ENCODE data around the gene TBX2.
"Not testable (repeated sequence)": the region's sequence is repeated elsewhere in the genome, so short reads cannot be mapped to it uniquely, and the experiment has no call there.

The TBX2 gene

DNA sequence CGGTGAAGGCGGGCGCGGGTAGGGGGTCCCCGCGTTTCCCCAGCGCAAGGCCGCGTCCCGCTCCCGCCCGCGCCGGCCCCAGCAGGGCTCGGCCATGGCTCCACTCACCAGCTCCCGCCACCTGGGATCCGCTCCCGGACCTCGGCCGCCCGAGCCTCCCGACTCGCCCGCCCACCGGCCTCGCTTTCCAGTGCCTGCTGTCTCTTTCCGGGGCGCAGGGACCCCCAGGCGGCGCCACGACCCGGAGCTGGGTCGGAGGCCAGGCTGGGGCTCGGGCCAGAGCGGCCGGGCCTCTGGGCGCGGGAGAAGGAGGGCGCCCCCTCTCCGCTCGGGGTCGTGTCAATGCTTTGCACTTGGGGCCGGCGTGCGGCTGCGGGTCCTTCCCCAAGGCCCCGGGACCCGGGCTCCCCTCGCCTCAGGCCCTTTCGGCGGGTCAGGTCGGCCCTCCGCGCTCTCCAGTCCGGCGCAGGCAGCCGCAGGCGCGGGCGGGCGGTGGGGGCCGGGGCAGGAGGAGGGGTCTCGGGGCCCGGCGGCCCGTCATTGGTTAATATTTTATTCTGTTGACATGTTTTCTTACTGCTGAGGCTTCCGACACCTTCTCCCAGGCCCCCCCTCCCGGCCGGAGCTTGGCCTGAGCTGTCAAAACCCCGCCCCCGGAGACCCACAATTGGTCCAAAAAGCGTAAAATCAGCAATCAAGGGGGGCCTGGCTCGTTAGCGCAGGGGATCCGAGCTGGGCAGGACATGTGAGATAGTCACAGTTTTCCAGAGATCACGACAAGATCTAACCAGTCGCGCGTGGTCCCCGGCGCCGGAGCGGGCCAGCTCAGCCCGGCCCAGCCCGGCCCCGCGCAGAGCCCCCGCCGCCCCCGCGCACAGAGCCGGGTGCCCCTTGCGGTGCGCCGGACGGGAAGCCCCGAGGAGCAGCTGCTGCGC lies at the start of gene TBX2:
TBX2 (plus strand) TSS at position 713 of the 935 bp plus-strand sequence. CDS start 334 bp downstream, outside the sequence.
- peak; percentile 98 for DNase-seq

DNA sequence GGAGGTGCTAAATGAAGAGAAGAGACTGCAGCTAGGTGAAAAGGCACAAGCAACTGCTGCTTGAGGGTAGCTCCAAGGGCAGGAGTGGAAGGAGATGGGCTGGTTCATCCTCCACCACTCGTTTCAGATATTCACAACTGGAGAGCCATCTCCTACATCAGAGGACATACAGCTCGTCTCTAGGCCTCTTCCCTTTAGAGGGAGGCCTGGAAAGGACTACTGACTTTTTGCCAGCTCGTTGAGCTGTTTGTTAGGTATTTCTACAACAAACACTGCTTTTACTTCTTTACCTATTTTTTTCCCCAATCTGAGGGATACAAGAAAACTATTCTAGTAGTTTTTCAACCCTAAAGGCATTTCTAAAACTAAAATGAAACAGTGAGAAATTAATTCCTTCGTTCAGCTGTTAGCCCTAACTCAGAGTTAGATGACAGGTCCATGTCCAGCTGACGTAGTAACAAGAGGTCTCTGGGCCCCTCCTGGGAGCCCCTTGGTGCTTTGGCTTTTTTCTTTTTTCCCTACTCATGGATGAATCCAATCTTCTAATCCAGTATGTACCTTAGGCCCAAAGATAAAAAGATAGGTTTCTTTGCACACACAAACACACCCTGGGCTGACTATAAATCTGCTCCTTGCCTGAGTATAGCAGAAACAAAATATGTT lies 47.8 kb upstream of the TBX2 start:
- DNase-seq = no peak

DNA sequence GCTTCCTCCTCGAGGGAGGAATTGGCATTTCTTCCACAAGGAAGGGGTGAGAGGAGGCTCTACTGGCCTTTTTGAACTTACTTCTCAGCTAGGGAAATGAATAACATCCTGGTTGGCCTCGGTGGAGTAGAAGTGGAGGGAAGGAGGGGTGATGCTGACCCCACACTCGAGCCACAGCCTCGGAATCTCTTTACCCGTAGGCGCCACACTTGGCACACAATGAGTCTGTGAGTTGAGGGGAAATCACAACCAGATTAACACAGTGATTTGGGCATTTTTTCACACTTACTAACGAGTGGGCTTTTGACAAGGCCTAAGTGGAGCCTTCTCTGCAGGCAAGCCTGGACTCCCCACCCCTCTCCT lies 47.3 kb upstream of the TBX2 start:
- no peak for DNase-seq

DNA sequence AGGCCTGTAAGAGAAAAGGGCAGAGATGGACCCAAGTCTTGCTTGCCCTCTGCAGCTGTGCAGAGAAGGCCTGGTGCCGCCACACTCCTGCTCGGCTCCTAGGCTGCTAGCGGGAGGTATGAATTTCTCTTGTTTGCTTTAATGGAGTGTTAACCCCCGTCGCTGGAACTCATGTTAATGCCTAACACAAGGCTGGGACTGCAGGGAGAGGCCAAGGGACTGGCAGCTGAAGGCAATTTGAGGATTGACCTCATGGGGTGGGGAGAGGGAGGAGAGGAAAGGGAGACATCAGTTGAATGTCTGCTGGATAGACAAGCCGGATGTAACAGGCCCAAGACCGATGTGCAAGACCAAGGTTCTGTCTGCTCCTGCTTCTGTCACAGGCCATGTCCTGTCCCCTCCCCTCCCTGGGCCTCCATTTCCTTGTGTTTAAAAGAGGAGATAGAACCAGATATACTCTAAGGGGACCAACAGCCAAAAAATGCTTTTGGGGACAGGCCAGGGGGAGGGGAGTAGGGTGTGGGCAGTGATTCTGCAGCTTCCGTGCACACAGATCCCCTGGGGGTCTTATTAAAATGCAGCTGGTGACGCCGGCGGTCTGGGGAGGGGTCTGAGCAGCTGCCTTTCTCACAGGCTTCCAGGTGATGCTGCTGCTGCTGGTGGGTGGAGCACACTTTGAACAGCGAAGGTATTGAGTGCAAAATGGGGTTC lies 46.7 kb upstream of the TBX2 start:
- DNase-seq = peak; percentile 67

DNA sequence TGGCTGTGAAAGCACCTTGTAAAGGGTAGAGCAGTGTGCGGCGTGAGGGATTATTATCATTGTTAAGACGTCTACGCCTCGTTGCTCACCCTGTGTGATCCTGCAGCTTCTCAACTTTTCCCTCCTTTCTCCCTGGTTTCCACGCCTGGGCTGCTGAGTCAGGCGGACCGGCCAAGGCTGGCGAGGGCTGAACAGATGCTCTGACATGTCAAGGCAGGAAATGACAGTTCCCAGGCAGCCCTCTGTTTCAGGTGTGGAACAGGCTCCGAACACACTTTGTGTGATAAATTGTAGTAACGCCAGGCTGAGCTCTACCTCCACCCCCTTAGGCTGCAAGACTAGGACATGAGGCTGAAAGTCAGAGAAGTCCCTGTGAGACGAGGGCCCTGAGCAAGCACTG lies 46.0 kb upstream of the TBX2 start:
- no peak for DNase-seq

DNA sequence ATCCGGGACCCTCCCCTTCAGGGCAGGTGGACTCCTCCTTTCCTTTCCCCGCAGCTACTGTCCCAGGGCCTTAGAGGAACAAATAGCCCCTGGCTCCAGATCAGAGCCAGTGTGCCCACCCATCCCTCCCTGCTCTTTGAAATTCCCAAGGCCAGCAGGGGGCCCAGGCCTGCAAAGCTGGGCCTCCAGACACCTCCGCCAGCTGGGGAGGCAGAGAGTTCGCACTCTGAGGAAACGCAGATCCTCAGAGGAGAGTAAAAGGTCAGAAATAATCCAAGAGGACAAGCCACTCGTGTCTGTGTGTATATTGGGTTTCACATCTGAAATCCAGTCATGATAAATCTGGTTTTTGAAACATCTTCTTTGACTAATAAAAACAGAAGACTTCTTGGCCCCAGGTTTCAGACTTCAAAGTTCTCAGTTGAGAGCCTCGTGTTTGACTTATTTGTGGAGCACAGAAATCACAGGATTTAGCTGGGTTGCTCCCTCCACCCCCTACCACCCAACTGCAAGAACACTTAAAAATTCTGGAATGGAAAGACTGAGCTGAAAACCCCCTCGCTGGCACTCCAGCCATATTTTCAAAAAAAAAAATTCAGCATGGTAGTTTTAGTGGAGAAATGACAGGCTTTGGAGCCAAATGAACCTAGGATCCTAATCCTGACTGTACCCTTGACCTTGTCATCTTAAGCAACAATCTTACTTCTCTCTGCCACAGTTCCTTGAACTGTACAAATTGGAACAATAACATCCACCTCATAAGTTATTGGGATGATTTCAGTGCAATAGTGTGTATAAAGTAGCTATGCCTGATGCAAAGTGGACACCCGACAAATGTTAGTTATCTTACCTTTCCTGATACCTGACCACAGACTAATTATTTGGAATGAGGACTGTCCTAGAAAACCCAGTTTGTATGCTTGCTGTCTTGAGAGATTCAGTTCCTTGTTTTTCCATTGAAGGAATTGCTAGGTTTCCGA lies 44.5 kb upstream of the TBX2 start:
- no peak for DNase-seq

DNA sequence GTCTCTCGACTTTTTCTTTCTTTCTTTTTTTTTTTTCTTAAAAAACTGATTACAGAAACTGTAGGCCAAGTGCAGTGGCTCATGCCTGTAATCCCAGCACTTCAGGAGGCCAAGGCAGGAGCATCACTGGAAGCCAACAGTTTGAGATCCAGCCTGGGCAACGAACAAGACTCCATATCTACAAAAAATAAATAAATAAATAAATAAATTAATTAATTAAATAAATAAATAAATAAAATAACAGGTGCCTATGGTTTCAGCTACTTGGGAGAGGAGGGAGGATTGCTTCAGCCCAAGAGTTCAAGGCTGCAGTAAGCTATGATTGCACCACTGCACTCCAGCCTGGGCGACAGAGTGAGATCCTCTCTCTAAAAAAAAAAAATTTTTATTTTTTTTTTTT lies 42.6 kb upstream of the TBX2 start:
- DNase-seq = not testable (repeated sequence)

DNA sequence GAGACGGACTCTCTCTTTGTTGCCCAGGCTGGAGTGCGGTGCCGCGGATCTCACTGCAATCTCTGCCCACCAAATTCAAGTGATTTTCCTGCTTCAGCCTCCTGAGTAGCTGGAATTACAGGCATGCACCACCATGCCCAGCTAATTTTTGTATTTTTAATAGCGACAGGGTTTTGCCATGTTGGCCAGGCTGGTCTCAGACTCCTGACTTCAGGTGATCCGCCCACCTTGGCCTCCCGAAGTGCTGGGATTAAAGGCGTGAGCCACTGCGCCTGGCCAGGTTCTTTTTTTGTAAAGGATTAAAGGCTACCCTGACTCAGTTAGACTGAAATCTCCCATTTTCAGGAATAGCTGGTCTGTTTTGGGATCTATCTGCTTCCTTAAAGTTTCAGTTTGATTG lies 40.1 kb upstream of the TBX2 start:
- not testable (repeated sequence) for DNase-seq

DNA sequence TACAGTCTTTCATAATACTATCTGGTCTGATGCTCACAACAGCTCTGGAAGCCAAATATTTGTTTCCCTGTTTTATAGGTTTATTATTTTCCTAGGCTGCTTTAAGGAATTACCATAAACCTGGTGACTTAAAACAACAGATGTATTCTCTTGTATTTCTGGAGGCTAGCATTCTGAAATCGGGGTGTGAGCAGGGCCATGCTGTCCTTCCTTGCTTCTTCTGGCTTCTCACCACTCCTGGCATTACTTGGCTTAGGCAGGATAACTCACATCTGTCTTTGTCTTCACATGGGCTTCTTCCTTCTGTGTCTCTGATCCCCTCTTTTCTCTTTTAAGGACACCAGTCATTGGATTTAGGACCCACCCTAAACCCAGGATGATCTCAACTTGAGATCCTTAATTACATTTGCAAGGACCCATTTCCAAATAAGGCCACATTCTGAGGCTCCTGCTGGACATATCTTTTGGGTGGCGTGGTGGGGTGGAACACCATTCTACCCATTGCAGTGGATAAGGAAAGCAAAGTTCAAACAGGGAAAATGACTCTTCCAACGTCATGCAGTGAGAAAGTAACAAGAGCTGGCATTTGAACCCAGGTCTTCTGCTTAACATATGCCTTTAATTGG lies 39.2 kb upstream of the TBX2 start:
- DNase-seq = no peak

DNA sequence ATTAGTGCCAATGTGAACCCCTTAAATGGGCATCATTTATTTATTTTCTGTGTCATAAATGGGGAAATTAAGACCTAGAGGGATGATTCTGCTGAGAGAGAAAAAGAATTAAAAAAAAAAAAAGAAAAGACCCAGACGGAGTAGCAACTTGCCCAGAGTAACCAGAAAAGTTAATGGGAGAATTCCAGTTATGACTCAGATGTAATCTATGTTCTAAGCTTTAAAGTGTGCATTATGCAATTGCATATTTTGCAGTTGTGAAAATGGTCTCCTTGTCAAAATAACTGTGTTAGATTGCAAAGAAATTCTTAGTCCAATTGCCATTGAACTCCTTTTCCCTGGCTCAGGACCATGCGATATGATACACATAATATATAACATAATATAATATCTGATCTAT lies 38.6 kb upstream of the TBX2 start:
- no peak for DNase-seq

DNA sequence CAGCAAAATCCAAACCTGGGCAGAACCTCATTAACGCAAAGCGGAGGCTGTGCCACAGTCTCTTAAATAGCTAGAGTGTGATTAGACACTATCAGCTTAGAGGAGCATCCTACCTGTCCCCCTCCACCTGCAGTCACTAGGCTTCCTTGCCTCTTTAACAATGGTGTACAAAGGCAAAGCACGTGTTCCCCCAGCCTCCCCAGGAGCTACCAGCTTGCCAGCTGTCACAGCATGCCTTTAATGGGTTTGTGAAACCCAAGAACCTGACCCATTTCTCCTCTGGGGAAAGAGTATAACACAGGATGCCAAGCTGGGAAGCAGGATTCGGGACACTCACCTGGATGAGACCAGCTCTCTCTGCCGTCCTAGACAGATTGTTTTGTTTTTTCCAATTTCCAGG lies 37.2 kb upstream of the TBX2 start:
- DNase-seq = no peak

DNA sequence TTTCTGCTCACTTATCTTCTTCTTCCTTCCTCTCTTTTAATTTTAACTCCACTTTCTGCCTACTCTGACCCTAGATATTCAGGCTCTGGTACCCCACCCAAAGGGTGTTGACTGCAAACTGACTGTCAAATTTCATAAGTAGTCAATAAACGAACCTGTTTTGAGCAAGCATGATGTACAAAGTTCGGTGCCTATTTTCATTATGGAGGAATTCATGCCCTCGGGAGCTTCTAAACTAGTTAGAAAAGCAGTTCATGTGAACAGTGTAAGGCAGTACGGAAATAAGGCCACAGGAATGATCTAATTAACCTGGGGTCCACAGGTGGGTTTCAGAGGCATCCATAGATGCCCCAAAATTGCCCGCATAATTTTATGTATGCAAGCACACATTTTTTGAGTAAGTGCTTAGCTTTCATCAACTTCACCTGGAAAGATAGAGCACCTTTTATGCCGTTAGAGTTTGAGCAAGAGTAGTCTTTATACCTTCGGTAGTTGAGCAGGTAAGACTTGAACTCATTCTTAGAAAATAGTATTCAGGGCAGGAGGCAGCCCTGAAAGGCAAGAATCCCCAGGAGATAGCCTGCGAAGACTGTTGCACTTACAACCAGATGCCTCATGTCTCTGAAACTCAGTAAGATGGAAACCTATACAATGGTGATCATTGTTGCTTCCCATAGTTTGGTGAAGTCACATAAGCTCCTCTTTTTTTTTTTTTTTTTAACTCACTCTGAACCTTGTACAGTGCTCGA lies 36.6 kb upstream of the TBX2 start:
- DNase-seq = no peak

DNA sequence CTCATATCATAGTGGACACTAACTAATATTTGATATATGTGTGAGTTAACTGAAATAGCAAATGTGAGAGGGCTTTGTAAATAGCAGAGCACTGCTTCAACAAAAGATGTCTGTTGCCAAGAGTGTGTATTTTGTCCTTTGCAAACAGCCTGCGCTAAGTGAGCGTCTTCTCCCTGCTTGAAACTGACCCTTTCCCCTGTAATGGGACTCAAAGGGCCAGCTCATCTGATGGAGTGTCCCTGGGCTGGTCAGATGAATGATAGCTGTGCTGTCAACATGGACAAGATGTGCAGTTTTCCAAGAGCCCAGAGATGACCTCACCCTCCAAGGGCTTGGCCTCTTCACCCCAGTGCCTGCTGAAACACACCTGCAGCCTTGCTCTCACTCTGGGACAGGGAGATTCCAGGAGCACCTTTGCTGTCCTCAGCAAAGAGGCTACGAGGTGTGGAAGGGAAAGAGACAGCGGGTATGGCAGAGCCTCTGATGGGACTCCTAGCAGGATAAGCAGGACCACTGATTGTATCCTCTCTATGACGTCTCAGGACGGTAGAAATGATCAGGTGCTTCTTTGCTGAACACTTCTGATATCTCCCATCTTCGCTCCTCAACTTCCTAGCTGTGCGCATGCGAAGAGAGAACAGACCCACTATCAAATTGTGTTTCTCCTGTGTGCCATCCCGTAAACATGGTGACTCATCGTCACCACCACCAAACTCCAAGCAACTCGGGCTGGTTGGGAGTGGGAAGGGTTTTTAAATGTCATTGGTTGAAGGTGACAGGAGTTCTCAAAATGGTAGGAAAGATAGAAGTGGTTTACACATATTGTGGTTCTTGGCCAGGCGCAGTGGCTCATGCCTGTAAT lies 35.8 kb upstream of the TBX2 start:
- no peak for DNase-seq

DNA sequence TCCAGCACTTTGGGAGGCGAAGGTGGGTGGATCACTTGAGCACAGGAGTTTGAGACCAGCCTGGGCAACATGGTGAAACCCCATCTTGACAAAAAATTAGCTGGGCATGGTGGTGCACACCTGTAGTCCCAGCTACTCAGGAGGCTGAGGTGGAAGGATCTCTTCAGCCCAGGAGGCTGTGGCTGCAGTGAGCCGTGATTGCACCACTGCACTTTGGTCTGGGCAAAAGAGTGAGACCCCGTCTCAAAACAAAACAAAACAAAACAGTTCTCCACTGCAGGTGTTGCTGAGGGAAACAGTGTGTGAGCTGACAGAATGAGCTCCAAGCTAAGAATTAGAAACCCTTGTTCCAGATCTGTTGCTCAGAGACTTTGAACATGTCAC lies 35.2 kb upstream of the TBX2 start:
- no peak for DNase-seq

DNA sequence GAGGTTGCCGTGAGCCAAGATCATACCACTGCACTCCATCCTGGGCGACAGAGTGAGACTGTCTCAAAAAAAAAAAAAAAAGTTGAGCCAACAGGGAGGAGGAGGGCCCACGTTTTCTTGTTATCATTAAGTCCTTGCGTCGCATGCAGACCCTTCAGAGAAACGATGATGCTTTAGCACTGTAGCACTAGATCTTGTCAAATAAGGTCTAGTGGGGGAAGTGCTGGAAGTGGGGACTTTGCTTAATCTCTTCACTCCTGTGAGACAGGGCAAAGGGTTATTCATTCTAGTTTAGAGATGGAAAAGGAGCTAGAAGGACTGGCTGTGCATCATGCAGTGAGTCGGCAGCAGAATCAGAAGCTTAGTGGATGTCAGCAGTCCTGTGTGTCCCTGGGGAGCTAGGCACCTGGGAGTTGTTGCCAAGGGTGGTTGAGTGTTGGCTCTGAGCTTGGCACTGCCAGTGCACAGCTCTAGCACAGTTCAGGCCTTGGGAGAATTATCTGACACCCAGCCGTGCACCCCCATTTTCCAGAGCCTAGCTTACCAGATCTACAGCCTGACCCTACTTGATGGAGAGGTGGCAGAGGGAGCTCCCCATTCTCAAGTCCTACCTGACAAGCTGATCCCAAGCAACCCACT lies 33.4 kb upstream of the TBX2 start:
- DNase-seq = no peak

DNA sequence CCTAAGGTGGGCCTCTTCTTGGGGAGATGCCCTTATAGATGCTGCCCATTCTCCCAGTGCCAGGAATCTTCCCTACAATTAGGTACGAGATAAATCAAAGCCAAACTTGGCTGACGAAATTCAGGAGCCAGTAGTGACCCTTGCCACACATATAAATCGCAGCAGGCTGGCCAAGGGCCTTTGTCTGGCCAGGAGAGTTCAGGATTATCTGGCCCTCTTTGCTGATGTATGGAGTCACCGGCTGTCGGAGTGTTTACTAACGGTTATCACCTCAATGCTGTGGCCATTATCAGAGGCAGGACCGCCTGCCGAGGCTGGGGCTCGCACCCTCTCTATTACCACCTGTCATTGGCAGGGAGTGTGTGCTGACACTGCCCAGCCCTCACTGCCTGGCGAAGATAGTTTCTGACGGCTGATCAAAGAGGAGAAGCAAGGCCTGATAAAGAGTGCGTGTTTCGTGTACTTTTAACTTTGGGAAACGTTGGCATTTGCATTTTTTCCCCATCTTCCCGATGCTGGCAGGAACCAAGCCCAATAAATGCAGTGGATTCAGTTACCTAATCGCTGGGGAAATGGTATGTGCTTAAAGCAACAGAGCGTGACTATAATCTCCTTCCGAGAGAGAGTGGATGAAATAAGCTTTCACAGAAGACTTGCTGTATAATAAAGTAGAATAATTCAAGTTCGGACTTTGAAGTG lies 32.8 kb upstream of the TBX2 start:
- peak; percentile 45 for DNase-seq

DNA sequence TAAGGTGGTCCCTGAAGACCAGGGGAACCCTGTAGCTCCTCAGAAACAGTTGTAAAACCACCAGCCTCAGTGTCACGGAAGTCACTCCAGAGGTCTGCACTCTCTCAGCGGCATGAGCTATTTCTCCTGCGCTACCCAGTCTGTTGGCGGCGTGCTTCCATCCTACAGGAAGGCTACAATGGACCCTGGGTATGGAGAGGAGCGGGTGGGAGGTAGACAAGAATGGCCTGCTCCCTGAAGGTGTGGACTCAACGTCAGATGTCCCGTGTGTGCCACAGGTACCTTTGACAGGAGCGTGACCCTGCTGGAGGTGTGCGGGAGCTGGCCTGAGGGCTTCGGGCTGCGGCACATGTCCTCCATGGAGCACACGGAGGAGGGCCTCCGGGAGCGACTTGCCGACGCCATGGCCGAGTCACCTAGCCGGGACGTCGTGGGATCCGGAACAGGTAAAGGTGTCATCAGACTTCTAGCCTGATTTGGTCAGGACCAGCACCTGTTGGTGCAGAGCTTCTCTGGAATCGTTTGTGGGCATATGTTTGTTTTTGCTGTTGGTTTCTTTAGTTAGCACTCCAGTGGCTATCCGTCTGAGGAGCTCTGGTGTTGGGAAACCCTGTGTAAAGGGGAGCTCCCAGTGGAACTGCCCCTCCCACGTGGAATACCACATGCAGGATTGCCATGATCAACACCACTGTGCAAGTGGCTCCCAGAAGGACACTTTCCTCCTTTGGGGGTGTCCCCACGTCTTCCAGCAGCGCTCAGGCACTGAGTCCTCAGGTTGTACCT lies 31.4 kb upstream of the TBX2 start:
- no peak for DNase-seq

DNA sequence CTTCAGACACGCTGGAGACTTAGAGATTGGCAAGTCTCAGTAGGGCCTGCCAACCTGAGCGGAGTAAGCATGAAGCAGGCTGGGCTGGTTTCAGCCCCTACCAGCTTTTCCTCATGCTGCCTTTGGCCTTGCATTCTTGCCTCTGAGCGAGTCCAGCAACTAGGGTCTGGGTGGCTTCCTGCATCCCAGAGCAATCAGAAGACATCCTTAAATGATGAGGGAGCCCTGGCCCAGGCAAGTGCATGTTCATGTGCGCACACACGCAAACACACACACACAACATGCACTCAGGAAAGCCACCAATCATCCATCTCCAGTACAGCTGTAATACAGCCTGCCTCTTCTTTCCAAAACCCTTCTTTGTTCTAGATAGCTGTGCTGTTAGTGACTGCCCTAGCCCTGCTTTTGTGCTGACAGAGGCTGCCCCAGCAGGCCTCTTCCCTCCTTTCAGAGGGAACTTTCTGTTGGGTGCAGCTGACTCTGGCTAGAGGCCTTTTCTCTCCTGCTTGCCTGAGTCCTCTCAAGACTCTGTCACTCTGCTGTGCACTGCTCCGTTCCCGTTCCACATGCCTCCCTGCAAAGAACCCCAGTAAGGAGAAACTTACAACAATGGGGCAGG lies 30.7 kb upstream of the TBX2 start:
- DNase-seq = no peak

Data from eye (tissue), 1 donor.